Transverse colon (tissue), 4 donors: Measurements from ENCODE around the gene GPR18. TPM values are rescaled to one million over a fixed set of nuclear protein-coding genes. Genes with fewer than 3 reads are reported as not detected.

ENCODE experiments used
- DNase-seq: peaks from one replicate; pipeline ENCODE4 v3.0.0-alpha.2; 2019
- H3K27ac ChIP-seq, 4 donors: fragments of 200-600 bp; sonication (generic); 2 replicates each; pipeline ENCODE4 v1.5.1; 2016 to 2018; ENCODE audit warnings: inconsistent platforms in 4 of 4
- H3K27me3 ChIP-seq: fragments of 200-600 bp; sonication (generic); 2 replicates; pipeline ENCODE4 v1.5.1; 2017; ENCODE audit warnings: inconsistent platforms
- H3K36me3 ChIP-seq, 4 donors: fragments of 200-600 bp; sonication (generic); 2 replicates each; pipeline ENCODE4 v1.5.1; 2017 to 2019; ENCODE audit warnings: inconsistent platforms in 4 of 4
- H3K4me1 ChIP-seq, 4 donors: fragments of 200-600 bp; sonication (generic); 2 replicates each; pipeline ENCODE4 v1.5.1; 2017 to 2020; ENCODE audit warnings: inconsistent platforms in 4 of 4
- H3K4me3 ChIP-seq, 4 donors: fragments of 200-600 bp; sonication (generic); 1 replicate in 1 of 4; 2 replicates in 3 of 4; pipeline versions ENCODE4 v1.5.1 to v1.6.1; 2017 to 2019; ENCODE audit warnings: inconsistent platforms in 4 of 4
- H3K9me3 ChIP-seq, 2 donors: fragments of 200-600 bp; sonication (generic); 2 replicates each; pipeline ENCODE4 v1.5.1; 2017 to 2019; ENCODE audit warnings: inconsistent platforms in 2 of 2
- EP300 ChIP-seq: sonication (generic); formaldehyde crosslinking; IDR thresholded peaks from one replicate; pipeline ENCODE4 v1.6.1; 2017; ENCODE audit warnings: antibody characterized with exemption, low read depth
- POLR2A ChIP-seq: fragments of 450-650 bp; IDR thresholded peaks from one replicate; pipeline ENCODE4 v1.6.1; 2016; ENCODE audit warnings: antibody characterized with exemption, mild to moderate bottlenecking, moderate library complexity
- POLR2AphosphoS5 ChIP-seq, 3 donors: sonication (generic); formaldehyde crosslinking; IDR thresholded peaks; one replicate each; pipeline ENCODE4 v1.6.1; 2016; ENCODE audit warnings: antibody characterized with exemption in 3 of 3
- WGBS, 2 donors: methylation state at CpG; one replicate each; pipeline ENCODE4 v1.1.5; 2018; ENCODE audit warnings: low coverage in 1 of 2; 5-methylcytosine and 5-hydroxymethylcytosine counted together
- in situ Hi-C, 4 donors: fragments of 200-750 bp; cut with MboI; loops; one replicate each; pipeline versions ENCODE4 v1.15.0 to v1.15.1; 2017; ENCODE audit warnings: low sequenced_read_pairs in 3 of 4, low pct_ligation_motif_present in 1 of 4, low pct_unique_long_range_greater_than_20kb in 1 of 4
- intact Hi-C: fragments of 100-400 bp; cut with DNase I; formaldehyde crosslinking; loops from one replicate; pipeline ENCODE4 v1.15.1; 2023; ENCODE audit warnings: low total_unique reads
- total RNA-seq, 4 donors: library from RNA; depleted of rRNA; stranded (reverse); fragments of >200 nt; gene quantifications; one replicate each; pipeline ENCODE4 v1.1.0, GENCODE V29; 2016
- TF ChIP-seq, protein P1 (sequence below), 5 experiments: fragments of 200-600 bp in 3 of 5; fragments of 450-650 bp in 2 of 5; sonication (generic) in 3 of 5; IDR thresholded peaks; 1 replicate in 2 of 5; 2 replicates in 3 of 5; pipeline ENCODE4 v1.5.1; 2016 to 2017; ENCODE audit warnings: antibody characterized with exemption in 5 of 5, inconsistent platforms in 3 of 5, mild to moderate bottlenecking in 2 of 5, moderate library complexity in 1 of 5

The GPR18 gene
- total RNA-seq, 4 donors from 2014 or later, result 0.41 to 0.48 TPM; not detected in 2

DNA sequence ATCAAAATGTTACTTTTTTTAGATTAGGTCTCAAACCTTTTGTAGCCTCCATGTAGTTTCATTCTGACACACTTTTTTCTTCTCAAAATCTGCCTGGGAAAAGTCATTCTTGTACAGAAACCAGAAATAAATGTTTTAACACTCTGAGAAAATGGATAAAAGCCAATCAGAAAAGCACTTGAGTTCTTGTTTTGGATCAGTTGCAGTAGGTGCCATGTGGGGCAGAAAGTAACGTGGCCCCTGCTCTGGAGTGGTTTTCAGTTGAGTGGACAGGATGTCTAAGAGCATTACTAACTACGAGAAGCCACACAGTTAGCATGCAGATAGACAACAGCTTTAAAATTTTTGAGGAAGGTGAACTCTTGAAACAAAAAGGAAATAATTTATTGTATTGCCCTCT, 29.9 kb upstream of the GPR18 start:
- no peaks in the 10 kb centered on the region for H3K27me3 ChIP-seq
- TF ChIP-seq POLR2AphosphoS5 (IDR thresholded peaks at IDR 0.05) (no peak), POLR2A (no peak), EP300 (no peak)
- H3K9me3 ChIP-seq, result no peaks in the 10 kb centered on the region
- WGBS, 2 donors, result 68 to 71% methylated on average over 2 of the region's 2 CpGs
- no peaks in the 10 kb centered on the region for H3K36me3 ChIP-seq
- in situ Hi-C loops (no loop called here), intact Hi-C loops (no loop called here)
- H3K4me1 ChIP-seq, result peaks cover 0 to 52% (median 22%) of the 10 kb centered on the region in 4 donors
- DNase-seq, result no peak
- peak overlapping the region in 1 of 4 donors; percentile 12 for H3K27ac ChIP-seq
- H3K4me3 ChIP-seq, result no peak overlapping the region

DNA sequence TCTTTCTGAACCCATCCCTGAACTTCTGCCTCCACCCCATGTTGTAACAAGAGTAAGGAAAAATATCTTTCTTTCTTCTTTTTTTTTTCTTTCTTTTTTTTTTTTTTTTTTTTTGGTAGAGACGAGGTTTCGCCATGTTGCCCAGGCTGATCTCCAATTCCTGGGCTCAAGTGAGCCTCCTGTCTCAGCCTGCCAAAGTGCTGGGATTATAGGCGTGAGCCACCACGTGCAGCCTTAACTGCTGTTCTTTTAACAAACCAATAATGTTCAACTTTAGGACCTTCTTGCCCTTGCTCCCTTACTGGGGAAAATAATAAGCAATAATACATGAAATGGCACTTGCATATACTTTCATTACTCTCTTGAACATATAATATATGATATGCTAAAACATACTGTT, 29.4 kb upstream of the GPR18 start:
- 88% methylated on average over 4 of the region's 4 CpGs; no CpG with 5 or more reads in 1 of the 2 donors for WGBS, 2 donors
- peaks cover 0 to 57% (median 23%) of the 10 kb centered on the region in 4 donors for H3K4me1 ChIP-seq
- in situ Hi-C loops, result no loop called here
- no peaks in the 10 kb centered on the region for H3K36me3 ChIP-seq
- H3K27me3 ChIP-seq, result no peaks in the 10 kb centered on the region
- intact Hi-C loops, result no loop called here
- no peak overlapping the region for H3K4me3 ChIP-seq
- peak overlapping the region in 1 of 4 donors; percentile 12 for H3K27ac ChIP-seq
- no peak for DNase-seq
- no peaks in the 10 kb centered on the region for H3K9me3 ChIP-seq
- TF ChIP-seq, protein P1, sequence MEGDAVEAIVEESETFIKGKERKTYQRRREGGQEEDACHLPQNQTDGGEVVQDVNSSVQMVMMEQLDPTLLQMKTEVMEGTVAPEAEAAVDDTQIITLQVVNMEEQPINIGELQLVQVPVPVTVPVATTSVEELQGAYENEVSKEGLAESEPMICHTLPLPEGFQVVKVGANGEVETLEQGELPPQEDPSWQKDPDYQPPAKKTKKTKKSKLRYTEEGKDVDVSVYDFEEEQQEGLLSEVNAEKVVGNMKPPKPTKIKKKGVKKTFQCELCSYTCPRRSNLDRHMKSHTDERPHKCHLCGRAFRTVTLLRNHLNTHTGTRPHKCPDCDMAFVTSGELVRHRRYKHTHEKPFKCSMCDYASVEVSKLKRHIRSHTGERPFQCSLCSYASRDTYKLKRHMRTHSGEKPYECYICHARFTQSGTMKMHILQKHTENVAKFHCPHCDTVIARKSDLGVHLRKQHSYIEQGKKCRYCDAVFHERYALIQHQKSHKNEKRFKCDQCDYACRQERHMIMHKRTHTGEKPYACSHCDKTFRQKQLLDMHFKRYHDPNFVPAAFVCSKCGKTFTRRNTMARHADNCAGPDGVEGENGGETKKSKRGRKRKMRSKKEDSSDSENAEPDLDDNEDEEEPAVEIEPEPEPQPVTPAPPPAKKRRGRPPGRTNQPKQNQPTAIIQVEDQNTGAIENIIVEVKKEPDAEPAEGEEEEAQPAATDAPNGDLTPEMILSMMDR (IDR thresholded peaks at IDR 0.05), result no peak
- TF ChIP-seq EP300 (no peak), POLR2A (no peak), POLR2AphosphoS5 (IDR thresholded peaks at IDR 0.05) (no peak)

DNA sequence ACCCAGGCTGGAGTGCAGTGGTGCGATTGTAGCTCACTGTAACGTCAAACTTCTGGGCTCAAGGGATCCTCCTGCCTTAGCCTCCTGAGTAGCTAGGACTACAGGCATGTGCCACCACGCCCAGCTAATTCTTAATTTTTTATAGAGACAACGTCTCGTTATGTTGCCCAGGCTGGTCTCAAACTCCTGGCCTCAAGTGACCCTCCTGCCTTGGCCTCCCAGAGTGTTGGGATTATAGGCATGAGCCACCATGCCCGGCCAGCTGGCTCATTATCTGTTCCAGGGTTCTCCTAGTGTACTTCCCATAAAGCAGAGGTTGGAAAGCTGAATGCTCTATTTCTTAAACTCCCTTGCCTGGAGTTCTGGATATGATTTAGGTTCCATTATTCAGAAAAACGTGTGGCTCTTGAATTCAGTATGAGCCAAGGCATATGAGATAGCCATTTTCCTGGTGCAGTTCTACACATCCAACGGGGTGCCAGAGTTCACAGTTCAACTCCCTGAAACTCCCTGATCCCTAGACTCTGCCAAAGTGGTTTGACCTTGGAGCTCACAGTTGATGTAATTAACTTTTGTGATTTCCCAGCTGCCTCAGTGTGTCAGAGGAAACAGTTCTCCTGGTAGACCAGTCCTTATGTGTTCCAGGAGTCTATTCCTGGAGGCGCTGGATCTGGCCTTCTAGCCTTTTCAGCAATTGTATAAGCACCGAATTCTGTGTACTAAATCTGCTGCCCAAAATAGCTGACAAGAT, 27.4 kb upstream of the GPR18 start:
- in situ Hi-C loops, result no loop called here
- TF ChIP-seq EP300 (no peak), POLR2AphosphoS5 (IDR thresholded peaks at IDR 0.05) (no peak), POLR2A (no peak)
- TF ChIP-seq, protein P1 (IDR thresholded peaks at IDR 0.05), result no peak
- intact Hi-C loops, result no loop called here
- Histone ChIP-seq H3K27ac (peak overlapping the region in 2 of 4 donors; percentile 37), H3K9me3 (no peaks in the 10 kb centered on the region), H3K4me1 (peaks cover 0 to 75% (median 34%) of the 10 kb centered on the region in 4 donors), H3K36me3 (no peaks in the 10 kb centered on the region), H3K27me3 (no peaks in the 10 kb centered on the region), H3K4me3 (no peak overlapping the region)
- no peak for DNase-seq
- WGBS, 2 donors, result 75 to 87% methylated on average over 3 to 10 of the region's 10 CpGs

DNA sequence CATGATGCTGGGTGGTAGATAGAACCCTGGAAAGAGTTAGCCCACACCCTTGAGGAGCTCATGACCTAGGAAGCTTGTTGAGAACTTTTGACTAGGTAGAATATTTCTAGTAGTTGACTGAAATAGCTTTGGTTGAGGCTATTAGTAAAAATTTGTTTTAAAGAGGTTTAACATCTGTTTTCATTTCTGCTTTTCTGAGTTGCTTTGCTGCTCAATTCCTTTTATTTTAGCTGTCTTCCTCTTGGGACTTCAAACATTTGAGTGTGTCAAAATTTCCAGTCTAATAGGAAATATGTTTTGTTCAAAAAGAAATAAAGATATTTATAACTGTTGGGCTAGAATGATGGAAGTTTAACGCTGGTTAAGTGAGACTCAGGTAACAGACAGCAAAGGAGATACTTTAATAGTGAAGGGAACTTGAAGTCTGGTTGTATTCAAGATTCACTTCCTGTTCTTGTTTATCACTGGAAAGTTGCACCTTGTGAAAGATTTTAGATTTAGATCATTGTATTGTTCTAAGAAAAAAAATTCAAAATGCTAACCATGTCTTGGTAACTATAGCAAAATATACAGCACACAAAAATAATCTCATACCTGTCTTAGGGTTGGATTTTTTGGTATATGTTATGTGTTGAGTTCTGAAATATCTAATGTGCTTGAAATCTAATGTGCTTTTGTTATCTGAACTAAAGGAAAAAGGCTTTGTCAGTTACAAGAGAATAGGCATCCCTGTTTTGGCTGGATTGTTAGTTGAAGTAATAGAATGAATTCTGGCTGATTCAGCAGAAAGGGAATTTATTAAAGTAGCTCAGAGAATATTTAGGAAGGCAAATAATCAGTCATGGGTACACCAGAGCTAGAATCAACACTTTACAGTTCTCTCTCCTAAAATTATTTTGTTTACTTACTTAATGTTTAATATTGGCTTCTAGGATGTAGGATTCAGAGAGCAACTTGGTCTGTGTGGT, 24.4 kb upstream of the GPR18 start:
- in situ Hi-C loops (no loop called here), intact Hi-C loops (no loop called here)
- DNase-seq, result no peak
- TF ChIP-seq, protein P1 (IDR thresholded peaks at IDR 0.05), result no peak
- TF ChIP-seq POLR2AphosphoS5 (IDR thresholded peaks at IDR 0.05), result peak in 1 of 3 donors; percentile 9
- no peak for TF ChIP-seq EP300
- 54 to 64% methylated on average over 1 of the region's 1 CpG for WGBS, 2 donors
- H3K4me1 ChIP-seq, result peaks cover 3 to 71% (median 43%) of the 10 kb centered on the region in 4 donors
- no peaks in the 10 kb centered on the region for H3K36me3 ChIP-seq
- no peaks in the 10 kb centered on the region for H3K9me3 ChIP-seq
- no peak overlapping the region for H3K4me3 ChIP-seq
- H3K27me3 ChIP-seq, result no peaks in the 10 kb centered on the region
- peak overlapping the region; percentile 48 to 63 (median 62) for H3K27ac ChIP-seq
